ENCODE data around the gene REL. TPM values are rescaled to one million over a fixed set of nuclear protein-coding genes. Genes with fewer than 3 reads are reported as not detected.
"Not testable (repeated sequence)": the region's sequence is repeated elsewhere in the genome, so short reads cannot be mapped to it uniquely, and the experiment has no call there.

REL gene
- total RNA-seq, 2 experiments from 2014 or later = 49.9 to 81.1 TPM

DNA sequence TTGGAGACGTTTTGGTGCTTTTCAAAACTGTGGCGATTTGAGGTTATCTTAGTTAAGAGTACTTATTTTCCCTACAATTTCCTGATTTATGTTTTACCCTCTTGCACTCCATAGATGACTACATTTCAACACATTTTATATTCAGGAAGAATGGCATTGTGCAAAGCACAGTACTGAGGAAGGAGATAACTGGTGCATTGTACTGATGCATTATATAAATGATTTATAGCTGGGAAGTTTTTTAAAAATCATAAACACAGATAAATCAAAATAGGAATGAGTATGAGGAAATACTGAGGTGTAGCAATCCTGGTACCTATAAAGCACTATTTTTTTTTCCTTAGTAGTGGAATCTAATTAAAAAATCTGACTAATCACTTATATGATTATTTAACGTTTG lies 5.6 kb downstream of the REL start:
- DNase-seq (ENCODE audit: low spot score) = no peak
- no TSS peak for BruUV-seq (replicated peaks)
- Histone ChIP-seq H3K4me1 (ENCODE audit: insufficient read depth, low read length, poor library complexity, severe bottlenecking) (peaks cover 56% of the 10 kb centered on the region), H3K79me2 (ENCODE audit: insufficient read depth, low read depth, low read length) (peaks cover 100% of the 10 kb centered on the region), H3K4me3 (ENCODE audit: low read depth, low read length, poor library complexity, severe bottlenecking) (peak overlapping the region; percentile 88), H3K9me2 (ENCODE audit: insufficient read depth, low read length) (no peaks in the 10 kb centered on the region), H3K27ac (ENCODE audit: low read depth, low read length, poor library complexity, severe bottlenecking) (no peak overlapping the region), H3K4me2 (ENCODE audit: low read length) (peak overlapping the region; percentile 82), H4K20me1 (ENCODE audit: insufficient read depth, low read length) (peaks cover 30% of the 10 kb centered on the region), H2AFZ (ENCODE audit: low read length) (no peak overlapping the region), H3K9me3 (ENCODE audit: low read length) (0 out of 2 replicates have a peak, but pooled peaks cover 7% of the 10 kb centered on the region), H3K36me3 (ENCODE audit: insufficient read depth, low read length) (peaks cover 89% of the 10 kb centered on the region)
- intact Hi-C loops (cut with micrococcal nuclease; ENCODE audit: unreplicated experiment) = loop anchor here (5.0 to 10.0 kb wide), 3 partner anchors 332 to 538 kb away; partner anchors contain the start of gene BCL11A
- ChIA-PET CTCF (ENCODE audit: unreplicated experiment) (no interaction called here), POLR2A (interaction anchor here (0.5 to 4.4 kb wide), 13 partner anchors 9 to 172 kb away, joined by 3 to 57 read pairs (median 3); no protein-coding TSS in a partner anchor)
- TF ChIP-seq EZH2phosphoT487 (IDR thresholded peaks at IDR 0.05; ENCODE audit: borderline replicate concordance, low read depth, low read length) (no peak), CTCF (conservative IDR thresholded peaks at IDR 0.05; ENCODE audit: low read length) (no peak)

DNA sequence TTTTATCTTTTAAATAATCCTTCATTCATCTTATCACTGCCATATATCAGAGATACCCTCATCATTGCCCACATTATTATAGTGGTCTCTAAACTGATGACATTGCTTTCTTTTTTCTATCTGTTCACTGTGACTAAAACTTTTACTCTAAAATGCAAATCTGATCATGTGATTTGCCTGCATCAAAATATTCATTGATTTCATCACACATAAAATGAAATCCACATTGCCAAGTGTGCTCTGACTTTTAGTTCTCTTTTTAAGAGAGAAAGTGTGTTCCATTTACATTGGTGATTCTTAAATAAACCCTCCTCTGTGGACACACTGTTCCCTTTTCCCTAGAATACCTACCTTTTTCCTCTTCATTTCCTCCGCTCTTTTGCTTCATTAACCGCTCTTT lies 7.5 kb downstream of the REL start:
- Histone ChIP-seq H3K4me2 (ENCODE audit: low read length) (peak overlapping the region; percentile 23; the same call in 1 of the 2 replicates), H4K20me1 (ENCODE audit: insufficient read depth, low read length) (peaks cover 30% of the 10 kb centered on the region), H3K9me3 (ENCODE audit: low read length) (0 out of 2 replicates have a peak, but pooled peaks cover 7% of the 10 kb centered on the region), H3K9me2 (ENCODE audit: insufficient read depth, low read length) (no peaks in the 10 kb centered on the region), H3K79me2 (ENCODE audit: insufficient read depth, low read depth, low read length) (peaks cover 99% of the 10 kb centered on the region), H3K36me3 (ENCODE audit: insufficient read depth, low read length) (peaks cover 93% of the 10 kb centered on the region), H3K27ac (ENCODE audit: low read depth, low read length, poor library complexity, severe bottlenecking) (peak overlapping the region; percentile 4), H3K4me3 (ENCODE audit: low read depth, low read length, poor library complexity, severe bottlenecking) (no peak overlapping the region), H3K4me1 (ENCODE audit: insufficient read depth, low read length, poor library complexity, severe bottlenecking) (peaks cover 56% of the 10 kb centered on the region), H2AFZ (ENCODE audit: low read length) (no peak overlapping the region)
- POLR2A ChIA-PET = interaction anchor here (1.0 kb wide), 1 partner anchor 50 kb away, joined by 4 read pairs; no protein-coding TSS in a partner anchor
- CTCF ChIA-PET (ENCODE audit: unreplicated experiment) = no interaction called here
- DNase-seq (ENCODE audit: low spot score) = no peak
- intact Hi-C loops (cut with micrococcal nuclease; ENCODE audit: unreplicated experiment) = loop anchor here (5.0 to 10.0 kb wide), 3 partner anchors 334 to 537 kb away; partner anchors contain the start of gene BCL11A
- no peak for TF ChIP-seq CTCF (conservative IDR thresholded peaks at IDR 0.05; ENCODE audit: low read length)
- no peak for TF ChIP-seq EZH2phosphoT487 (IDR thresholded peaks at IDR 0.05; ENCODE audit: borderline replicate concordance, low read depth, low read length)
- no TSS peak for BruUV-seq (replicated peaks)

DNA sequence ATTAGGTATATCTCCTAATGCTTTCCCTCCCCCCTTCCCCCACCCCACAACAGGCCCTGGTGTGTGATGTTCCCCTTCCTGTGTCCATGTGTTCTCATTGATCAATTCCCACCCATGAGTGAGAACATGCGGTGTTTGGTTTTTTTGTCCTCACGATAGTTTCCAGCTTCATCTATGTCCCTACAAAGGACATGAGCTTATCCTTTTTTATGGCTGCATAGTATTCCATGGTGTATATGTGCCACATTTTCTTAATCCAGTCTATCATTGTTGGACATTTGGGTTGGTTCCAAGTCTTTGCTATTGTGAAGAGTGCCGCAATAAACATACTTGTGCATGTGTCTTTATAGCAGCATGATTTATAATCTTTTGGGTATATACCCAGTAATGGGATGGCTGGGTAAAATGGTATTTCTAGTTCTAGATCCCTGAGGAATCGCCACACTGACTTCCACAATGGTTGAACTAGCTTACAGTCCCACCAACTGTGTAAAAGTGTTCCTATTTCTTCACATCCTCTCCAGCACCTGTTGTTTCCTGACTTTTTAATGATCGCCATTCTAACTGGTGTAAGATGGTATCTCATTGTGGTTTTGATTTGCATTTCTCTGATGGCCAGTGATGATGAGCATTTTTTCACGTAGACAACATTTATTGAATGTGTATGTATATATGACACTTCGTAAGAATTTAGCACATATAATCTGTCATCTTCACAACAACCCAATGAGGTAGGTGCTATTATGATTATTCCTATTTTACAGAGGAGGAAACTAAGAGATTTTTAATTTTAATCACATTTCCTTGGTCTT lies 8.4 kb downstream of the REL start:
- H3K9me3 ChIP-seq (ENCODE audit: low read length); DNase-seq (ENCODE audit: low spot score); H3K9me2 ChIP-seq (ENCODE audit: insufficient read depth, low read length); BruUV-seq (replicated peaks); H2AFZ ChIP-seq (ENCODE audit: low read length); CTCF ChIA-PET (ENCODE audit: unreplicated experiment); H3K4me3 ChIP-seq (ENCODE audit: low read depth, low read length, poor library complexity, severe bottlenecking): not testable (repeated sequence)
- POLR2A ChIA-PET = interaction anchor here (0.6 to 0.7 kb wide), 3 partner anchors 10 to 293 kb away, joined by 3 read pairs; no protein-coding TSS in a partner anchor
- intact Hi-C loops (cut with micrococcal nuclease; ENCODE audit: unreplicated experiment) = loop anchor here (5.0 to 10.0 kb wide), 3 partner anchors 335 to 537 kb away; partner anchors contain the start of gene BCL11A
- H3K4me2 ChIP-seq (ENCODE audit: low read length) = peak overlapping the region; percentile 24; the same call in 1 of the 2 replicates
- H4K20me1 ChIP-seq (ENCODE audit: insufficient read depth, low read length) = peaks cover 28% of the 10 kb centered on the region
- peak overlapping the region; percentile 33 for H3K27ac ChIP-seq (ENCODE audit: low read depth, low read length, poor library complexity, severe bottlenecking)
- H3K79me2 ChIP-seq (ENCODE audit: insufficient read depth, low read depth, low read length) = peaks cover 98% of the 10 kb centered on the region
- H3K36me3 ChIP-seq (ENCODE audit: insufficient read depth, low read length) = peaks cover 95% of the 10 kb centered on the region
- peaks cover 56% of the 10 kb centered on the region for H3K4me1 ChIP-seq (ENCODE audit: insufficient read depth, low read length, poor library complexity, severe bottlenecking)

Data from OCI-LY7 (cell line).